ENCODE measurements around the gene WDR27. TPM values are rescaled to one million over a fixed set of nuclear protein-coding genes. Genes with fewer than 3 reads are reported as not detected.

WDR27 gene
- polyA plus RNA-seq, 1 donor from 2014 or later = 35.8 TPM

- no peak for TF ChIP-seq SMC3 (conservative IDR thresholded peaks at IDR 0.05; ENCODE audit: poor library complexity)
Observed at GRCh38 chr6:169677096-169677495, 24.7 kb downstream of the WDR27 start (continued).

DNA sequence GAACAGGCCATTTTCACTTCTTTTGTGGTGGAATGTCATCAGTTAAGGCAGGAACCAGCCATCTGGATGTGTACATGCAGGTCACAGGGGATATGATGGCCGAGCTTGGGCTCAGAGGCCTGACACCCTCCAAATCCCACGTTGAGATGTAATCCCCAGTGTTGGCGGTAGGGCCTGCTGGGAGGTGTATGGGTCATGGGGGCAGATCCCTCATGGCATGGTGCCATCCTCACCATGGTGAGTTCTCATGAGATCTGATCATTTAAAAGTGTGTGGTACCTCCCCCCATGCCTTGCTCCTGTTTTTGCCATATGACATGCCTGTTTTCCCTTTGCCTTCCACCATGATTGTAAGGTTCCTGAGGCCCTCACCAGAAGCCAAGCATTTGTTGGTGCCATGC lies 26.8 kb downstream of the WDR27 start:
- Histone ChIP-seq H3K9me2 (ENCODE audit: insufficient read depth, low read length) (no peaks in the 10 kb centered on the region), H3F3A (ENCODE audit: insufficient read depth, low read length, poor library complexity, severe bottlenecking) (no peaks in the 10 kb centered on the region), H3K36me3 (ENCODE audit: insufficient read depth, low read length) (peaks cover 7% of the 10 kb centered on the region), H3K27me3 (ENCODE audit: insufficient read depth, low read depth, low read length) (no peaks in the 10 kb centered on the region), H3K9me3 (ENCODE audit: low read length) (no peaks in the 10 kb centered on the region), H3K79me2 (replicated peaks; ENCODE audit: insufficient read depth, low read length) (no peaks in the 10 kb centered on the region), H4K20me1 (ENCODE audit: insufficient read depth) (no peaks in the 10 kb centered on the region), H3K4me3 (ENCODE audit: low read length) (no peak overlapping the region), H3K4me2 (ENCODE audit: low read length) (no peak overlapping the region), H3K9ac (ENCODE audit: low read length) (no peak overlapping the region), H2AFZ (ENCODE audit: low read depth, low read length) (no peak overlapping the region), H3K27ac (ENCODE audit: low read length) (no peak overlapping the region)
- TF ChIP-seq RAD21 (conservative IDR thresholded peaks at IDR 0.05) (no peak), POLR2AphosphoS5 (IDR thresholded peaks at IDR 0.05) (no peak), MXI1 (conservative IDR thresholded peaks at IDR 0.05; ENCODE audit: poor library complexity, severe bottlenecking) (no peak), TAF1 (IDR thresholded peaks at IDR 0.05; ENCODE audit: low read depth) (no peak), SMC3 (conservative IDR thresholded peaks at IDR 0.05; ENCODE audit: poor library complexity) (no peak), EP300 (conservative IDR thresholded peaks at IDR 0.05; ENCODE audit: poor library complexity, severe bottlenecking) (no peak), EZH2 (IDR thresholded peaks at IDR 0.05; ENCODE audit: borderline replicate concordance, insufficient read depth, low read length, poor library complexity, severe bottlenecking) (no peak)
- TF ChIP-seq, protein P1, sequence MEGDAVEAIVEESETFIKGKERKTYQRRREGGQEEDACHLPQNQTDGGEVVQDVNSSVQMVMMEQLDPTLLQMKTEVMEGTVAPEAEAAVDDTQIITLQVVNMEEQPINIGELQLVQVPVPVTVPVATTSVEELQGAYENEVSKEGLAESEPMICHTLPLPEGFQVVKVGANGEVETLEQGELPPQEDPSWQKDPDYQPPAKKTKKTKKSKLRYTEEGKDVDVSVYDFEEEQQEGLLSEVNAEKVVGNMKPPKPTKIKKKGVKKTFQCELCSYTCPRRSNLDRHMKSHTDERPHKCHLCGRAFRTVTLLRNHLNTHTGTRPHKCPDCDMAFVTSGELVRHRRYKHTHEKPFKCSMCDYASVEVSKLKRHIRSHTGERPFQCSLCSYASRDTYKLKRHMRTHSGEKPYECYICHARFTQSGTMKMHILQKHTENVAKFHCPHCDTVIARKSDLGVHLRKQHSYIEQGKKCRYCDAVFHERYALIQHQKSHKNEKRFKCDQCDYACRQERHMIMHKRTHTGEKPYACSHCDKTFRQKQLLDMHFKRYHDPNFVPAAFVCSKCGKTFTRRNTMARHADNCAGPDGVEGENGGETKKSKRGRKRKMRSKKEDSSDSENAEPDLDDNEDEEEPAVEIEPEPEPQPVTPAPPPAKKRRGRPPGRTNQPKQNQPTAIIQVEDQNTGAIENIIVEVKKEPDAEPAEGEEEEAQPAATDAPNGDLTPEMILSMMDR (IDR thresholded peaks at IDR 0.05; ENCODE audit: poor library complexity, severe bottlenecking) = no peak
- TF ChIP-seq, protein P2, sequence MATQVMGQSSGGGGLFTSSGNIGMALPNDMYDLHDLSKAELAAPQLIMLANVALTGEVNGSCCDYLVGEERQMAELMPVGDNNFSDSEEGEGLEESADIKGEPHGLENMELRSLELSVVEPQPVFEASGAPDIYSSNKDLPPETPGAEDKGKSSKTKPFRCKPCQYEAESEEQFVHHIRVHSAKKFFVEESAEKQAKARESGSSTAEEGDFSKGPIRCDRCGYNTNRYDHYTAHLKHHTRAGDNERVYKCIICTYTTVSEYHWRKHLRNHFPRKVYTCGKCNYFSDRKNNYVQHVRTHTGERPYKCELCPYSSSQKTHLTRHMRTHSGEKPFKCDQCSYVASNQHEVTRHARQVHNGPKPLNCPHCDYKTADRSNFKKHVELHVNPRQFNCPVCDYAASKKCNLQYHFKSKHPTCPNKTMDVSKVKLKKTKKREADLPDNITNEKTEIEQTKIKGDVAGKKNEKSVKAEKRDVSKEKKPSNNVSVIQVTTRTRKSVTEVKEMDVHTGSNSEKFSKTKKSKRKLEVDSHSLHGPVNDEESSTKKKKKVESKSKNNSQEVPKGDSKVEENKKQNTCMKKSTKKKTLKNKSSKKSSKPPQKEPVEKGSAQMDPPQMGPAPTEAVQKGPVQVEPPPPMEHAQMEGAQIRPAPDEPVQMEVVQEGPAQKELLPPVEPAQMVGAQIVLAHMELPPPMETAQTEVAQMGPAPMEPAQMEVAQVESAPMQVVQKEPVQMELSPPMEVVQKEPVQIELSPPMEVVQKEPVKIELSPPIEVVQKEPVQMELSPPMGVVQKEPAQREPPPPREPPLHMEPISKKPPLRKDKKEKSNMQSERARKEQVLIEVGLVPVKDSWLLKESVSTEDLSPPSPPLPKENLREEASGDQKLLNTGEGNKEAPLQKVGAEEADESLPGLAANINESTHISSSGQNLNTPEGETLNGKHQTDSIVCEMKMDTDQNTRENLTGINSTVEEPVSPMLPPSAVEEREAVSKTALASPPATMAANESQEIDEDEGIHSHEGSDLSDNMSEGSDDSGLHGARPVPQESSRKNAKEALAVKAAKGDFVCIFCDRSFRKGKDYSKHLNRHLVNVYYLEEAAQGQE (IDR thresholded peaks at IDR 0.05; ENCODE audit: borderline replicate concordance) = no peak

- Histone ChIP-seq H3K27ac (ENCODE audit: low read length) (no peak overlapping the region), H3K9me3 (ENCODE audit: low read length) (no peaks in the 10 kb centered on the region), H3F3A (ENCODE audit: insufficient read depth, low read length, poor library complexity, severe bottlenecking) (no peaks in the 10 kb centered on the region), H3K9ac (ENCODE audit: low read length) (no peak overlapping the region), H3K36me3 (ENCODE audit: insufficient read depth, low read length) (peaks cover 9% of the 10 kb centered on the region), H3K27me3 (ENCODE audit: insufficient read depth, low read depth, low read length) (no peaks in the 10 kb centered on the region), H3K4me3 (ENCODE audit: low read length) (no peak overlapping the region), H4K20me1 (ENCODE audit: insufficient read depth) (no peaks in the 10 kb centered on the region), H3K4me2 (ENCODE audit: low read length) (no peak overlapping the region), H2AFZ (ENCODE audit: low read depth, low read length) (no peak overlapping the region), H3K9me2 (ENCODE audit: insufficient read depth, low read length) (no peaks in the 10 kb centered on the region), H3K79me2 (replicated peaks; ENCODE audit: insufficient read depth, low read length) (no peaks in the 10 kb centered on the region)
- TF ChIP-seq POLR2AphosphoS5 (IDR thresholded peaks at IDR 0.05) = no peak
- no peak for TF ChIP-seq EP300 (conservative IDR thresholded peaks at IDR 0.05; ENCODE audit: poor library complexity, severe bottlenecking)
- no peak for TF ChIP-seq TAF1 (IDR thresholded peaks at IDR 0.05; ENCODE audit: low read depth)
- no peak for TF ChIP-seq EZH2 (IDR thresholded peaks at IDR 0.05; ENCODE audit: borderline replicate concordance, insufficient read depth, low read length, poor library complexity, severe bottlenecking)
- TF ChIP-seq MXI1 (conservative IDR thresholded peaks at IDR 0.05; ENCODE audit: poor library complexity, severe bottlenecking) = no peak
- no peak for TF ChIP-seq SMC3 (conservative IDR thresholded peaks at IDR 0.05; ENCODE audit: poor library complexity)
- TF ChIP-seq, protein P1 (IDR thresholded peaks at IDR 0.05; ENCODE audit: poor library complexity, severe bottlenecking) = no peak
- TF ChIP-seq, protein P2 (IDR thresholded peaks at IDR 0.05; ENCODE audit: borderline replicate concordance) = no peak
- no peak for TF ChIP-seq RAD21 (conservative IDR thresholded peaks at IDR 0.05)
Observed at GRCh38 chr6:169671563-169671962, 30.3 kb downstream of the WDR27 start.

Measured in neural cell (in vitro differentiated cells).